Central memory CD4-positive, alpha-beta T cell (primary cell): ENCODE results near the gene SDE2.
"Not testable (repeated sequence)": the region's sequence is repeated elsewhere in the genome, so short reads cannot be mapped to it uniquely, and the experiment has no call there.

Experiments
- DNase-seq: peaks from one replicate; pipeline ENCODE4 v3.0.0; 2022

SDE2 gene

GRCh38 chr1:225973158-225973557 lies 26.0 kb downstream of the SDE2 start:
- no peak for DNase-seq

GRCh38 chr1:225972344-225973152 lies 26.6 kb downstream of the SDE2 start:
- no peak for DNase-seq

DNA sequence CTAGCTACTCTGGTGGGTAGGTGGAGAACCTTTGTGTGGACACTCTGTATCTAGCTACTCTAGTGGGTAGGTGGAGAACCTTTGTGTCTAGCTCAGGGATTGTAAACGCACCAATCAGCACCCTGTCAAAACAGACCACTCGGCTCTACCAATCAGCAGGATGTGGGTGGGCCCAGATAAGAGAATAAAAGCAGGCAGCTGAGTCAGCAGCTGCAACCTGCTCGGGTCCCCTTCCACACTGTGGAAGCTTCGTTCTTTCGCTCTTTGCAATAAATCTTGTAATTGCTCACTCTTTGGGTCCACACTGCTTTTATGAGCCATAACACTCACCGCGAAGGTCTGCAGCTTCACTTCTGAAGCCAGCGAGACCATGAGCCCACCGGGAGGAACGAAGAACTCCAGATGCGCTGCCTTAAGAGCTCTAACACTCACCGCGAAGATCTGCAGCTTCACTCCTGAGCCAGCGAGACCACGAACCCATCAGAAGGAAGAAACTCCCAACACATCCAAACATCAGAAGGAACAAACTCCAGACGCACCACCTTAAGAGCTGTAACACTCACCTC lies 28.5 kb downstream of the SDE2 start:
- DNase-seq = not testable (repeated sequence)

DNA sequence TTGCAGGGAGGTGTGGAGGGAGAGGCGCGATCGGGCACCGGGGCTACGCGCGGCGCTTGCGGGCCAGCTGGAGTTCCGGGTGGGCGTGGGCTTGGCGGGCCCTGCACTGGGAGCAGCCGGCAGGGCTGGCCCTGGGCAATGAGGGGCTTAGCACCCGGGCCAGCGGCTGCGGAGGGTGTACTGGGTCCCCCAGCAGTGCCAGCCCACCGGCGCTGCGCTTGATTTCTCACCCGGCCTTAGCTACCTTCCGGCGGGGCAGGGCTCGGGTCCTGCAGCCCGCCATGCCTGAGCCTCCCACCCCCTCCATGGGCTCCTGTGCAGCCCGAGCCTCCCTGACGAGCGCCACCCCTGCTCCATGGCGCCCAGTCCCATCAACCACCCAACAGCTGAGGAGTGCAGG lies 29.4 kb downstream of the SDE2 start:
- not testable (repeated sequence) for DNase-seq

DNA sequence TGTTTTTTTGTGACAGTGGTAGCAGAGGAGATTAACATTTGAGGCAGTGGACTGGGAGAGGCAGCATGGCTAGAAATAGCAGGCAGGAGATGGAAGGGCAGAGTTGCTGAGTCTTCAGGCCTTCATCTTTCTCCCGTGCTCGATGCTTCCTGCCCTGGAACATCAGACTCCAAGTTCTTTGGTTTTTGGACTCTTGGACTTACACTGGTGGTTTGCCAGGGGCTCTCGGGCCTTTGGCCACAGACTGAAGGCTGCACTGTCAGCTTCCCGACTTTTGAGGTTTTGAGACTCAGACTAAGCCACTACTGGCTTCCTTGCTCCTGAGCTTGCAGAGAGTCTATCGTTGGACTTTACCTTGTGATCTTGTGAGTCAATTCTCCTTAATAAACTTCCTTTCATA lies 33.9 kb downstream of the SDE2 start:
- DNase-seq = no peak

- no peak for DNase-seq
Measured at GRCh38 chr1:225963735-225964530, 35.2 kb downstream of the SDE2 start.

DNA sequence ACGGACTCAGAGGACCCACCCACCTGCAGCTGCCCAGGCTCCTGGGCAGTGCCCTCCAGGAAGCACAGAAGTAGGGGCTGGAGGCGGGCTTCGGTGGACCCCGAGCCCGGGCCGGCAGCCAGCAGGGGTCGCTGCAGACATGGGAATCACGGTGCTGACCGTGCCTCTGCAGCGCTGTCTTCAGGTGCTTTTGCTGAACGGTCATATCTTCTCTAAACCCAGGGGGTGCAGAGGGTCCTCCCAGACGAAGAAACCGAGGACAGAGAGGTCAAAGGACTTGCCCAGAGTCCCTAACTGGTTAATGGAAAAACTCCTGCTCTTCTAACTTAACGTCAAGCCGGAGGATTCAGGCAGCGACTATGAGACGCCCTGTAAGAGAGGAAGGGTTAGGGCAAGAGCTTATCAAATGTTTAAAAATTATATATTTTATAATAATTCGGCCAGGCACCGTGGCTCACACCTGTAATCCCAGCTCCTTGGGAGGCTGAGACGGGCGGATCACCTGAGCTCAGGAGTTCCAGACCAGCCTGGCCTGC lies 36.6 kb downstream of the SDE2 start:
- peak; percentile 14 for DNase-seq

GRCh38 chr1:225961659-225962439 lies 37.3 kb downstream of the SDE2 start:
- DNase-seq = no peak

DNA sequence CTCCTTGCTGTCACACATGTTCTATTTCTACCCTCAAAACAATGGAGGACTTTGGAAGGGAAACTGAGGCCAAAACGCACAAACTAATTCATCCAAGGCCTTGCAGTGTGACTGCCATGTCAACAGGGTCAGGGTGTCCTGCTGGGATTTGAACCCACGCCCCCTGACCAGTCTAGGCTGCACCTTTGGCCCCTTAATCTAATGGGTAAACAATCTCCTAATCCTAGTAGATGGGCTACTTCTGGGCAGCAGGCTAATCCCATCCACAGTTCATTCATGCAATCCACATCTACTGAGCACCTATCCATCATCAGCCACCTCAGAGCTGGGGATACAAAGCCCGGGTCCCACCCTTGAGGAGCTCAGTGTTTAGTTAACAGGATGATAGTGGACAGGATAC lies 41.1 kb downstream of the SDE2 start:
- DNase-seq = no peak

- no peak for DNase-seq
Measured at GRCh38 chr1:225954753-225955152, 44.4 kb downstream of the SDE2 start.

- DNase-seq = no peak
Measured at GRCh38 chr1:225953315-225953714, 45.8 kb downstream of the SDE2 start.

- no peak for DNase-seq
Measured at GRCh38 chr1:225950905-225951497, 48.1 kb downstream of the SDE2 start.

DNA sequence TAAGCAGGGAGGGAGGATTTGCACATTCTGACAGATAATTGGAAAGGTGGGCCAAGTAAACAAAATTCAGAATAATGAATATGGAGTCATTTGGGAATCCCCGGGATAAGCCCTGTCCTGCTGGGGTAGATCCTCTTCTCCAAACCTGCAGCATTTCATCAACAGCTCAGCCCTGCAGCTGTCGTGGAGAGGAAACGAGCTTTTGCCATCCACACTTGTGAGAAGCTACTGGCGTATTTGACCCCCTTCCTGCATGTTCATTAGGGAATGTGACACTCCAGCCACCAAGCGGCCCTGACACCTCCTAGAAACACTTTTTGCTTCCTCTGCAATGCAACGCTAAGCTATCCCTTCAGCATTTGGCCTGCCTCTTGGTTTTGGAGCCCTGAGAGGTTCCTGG lies 50.1 kb downstream of the SDE2 start:
- DNase-seq = no peak

DNA sequence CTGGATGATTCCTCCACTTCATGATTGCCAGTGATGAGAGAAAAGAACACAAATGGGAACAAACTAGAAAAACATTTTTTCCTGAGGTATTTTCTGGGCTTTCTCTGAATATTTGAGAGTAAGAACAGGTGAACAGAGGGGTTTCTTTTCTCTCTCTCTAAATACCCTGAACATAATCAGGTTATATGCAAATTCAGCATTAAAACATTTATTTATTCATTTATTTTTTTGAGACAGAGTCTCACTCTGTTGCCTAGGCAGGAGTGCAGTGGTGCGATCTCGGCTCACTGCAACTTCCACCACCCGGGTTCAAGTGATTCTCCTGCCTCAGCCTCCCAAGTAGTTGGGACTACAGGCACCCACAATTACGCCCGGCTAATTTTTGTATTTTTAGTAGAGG lies 52.3 kb downstream of the SDE2 start:
- DNase-seq = no peak

DNA sequence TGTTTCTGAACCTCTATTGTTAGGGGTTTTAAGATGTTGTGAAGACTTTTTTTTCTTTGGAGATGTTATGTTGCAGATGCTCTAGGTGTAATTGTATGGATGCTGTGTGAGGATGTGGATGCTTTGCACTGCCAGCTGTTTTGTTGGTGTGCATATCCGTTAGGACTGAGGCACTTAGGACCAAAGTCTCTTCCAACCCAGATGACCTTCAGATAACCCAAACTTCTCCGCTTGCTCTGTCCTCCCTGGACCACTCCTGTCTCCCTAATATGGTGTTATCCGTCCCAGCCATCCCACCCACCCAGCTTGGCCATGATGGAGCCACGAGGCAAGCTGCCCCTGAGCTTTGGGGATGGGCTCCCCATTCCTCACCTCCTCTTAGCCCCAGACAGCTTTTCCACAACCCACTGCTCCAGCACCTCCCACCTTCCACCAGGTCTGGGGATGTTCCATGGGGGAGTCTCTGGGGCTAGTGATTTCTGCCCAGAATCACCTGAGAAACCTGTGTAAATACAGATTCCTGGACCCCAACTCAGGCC lies 53.0 kb downstream of the SDE2 start:
- no peak for DNase-seq

- DNase-seq = no peak
Measured at GRCh38 chr1:225945564-225945963, 53.6 kb downstream of the SDE2 start.

DNA sequence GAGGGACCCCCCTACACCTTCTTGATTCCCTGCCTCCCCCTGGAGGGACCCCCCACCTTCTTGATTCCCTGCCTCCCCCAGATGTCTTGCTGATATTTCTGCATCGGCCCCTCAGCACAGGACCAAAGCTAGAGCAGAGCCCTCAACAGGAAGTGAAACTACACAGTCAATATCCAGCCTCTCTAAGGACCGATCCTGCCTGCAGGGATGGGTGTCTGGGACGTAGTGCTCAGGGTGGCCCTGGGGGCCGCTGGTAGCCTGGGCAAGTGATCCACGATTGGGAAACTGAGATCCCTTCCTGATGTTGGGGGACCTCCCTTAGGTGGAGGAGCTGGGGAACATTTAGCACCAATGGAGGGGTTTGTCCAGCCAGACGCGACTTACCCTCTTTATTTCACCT lies 54.2 kb downstream of the SDE2 start:
- no peak for DNase-seq

- no peak for DNase-seq
Measured at GRCh38 chr1:225944387-225944786, 54.8 kb downstream of the SDE2 start.

GRCh38 chr1:225943582-225943981 lies 55.6 kb downstream of the SDE2 start:
- no peak for DNase-seq

GRCh38 chr1:225942574-225942973 lies 56.6 kb downstream of the SDE2 start:
- DNase-seq = no peak

GRCh38 chr1:225941942-225942222 lies 57.3 kb downstream of the SDE2 start:
- no peak for DNase-seq
